Type B pancreatic cell (in vitro differentiated cells): ENCODE results near the gene TSC22D3. TPM values are rescaled to one million over a fixed set of nuclear protein-coding genes. Genes with fewer than 3 reads are reported as not detected.

ENCODE experiments used
- DNase-seq: peaks from one replicate; pipeline ENCODE4 v3.0.0; 2021; ENCODE audit warnings: mixed read lengths; ENCODE audit not compliant: unreplicated experiment; ENCODE audit errors: extremely low spot score
- H3K27ac Mint-ChIP-seq: 2 replicates; pipeline ENCODE4 v1.8.0; 2021; ENCODE audit warnings: mild to moderate bottlenecking, mixed read lengths
- H3K27me3 Mint-ChIP-seq: 2 replicates; pipeline ENCODE4 v1.8.0; 2021; ENCODE audit warnings: mixed read lengths
- H3K36me3 Mint-ChIP-seq: 2 replicates; pipeline ENCODE4 v1.8.0; 2021; ENCODE audit warnings: mixed read lengths
- H3K4me1 Mint-ChIP-seq: one replicate; pipeline ENCODE4 v1.8.0; 2021; ENCODE audit warnings: mixed read lengths; ENCODE audit not compliant: unreplicated experiment
- H3K4me3 Mint-ChIP-seq: 2 replicates; pipeline ENCODE4 v1.8.0; 2021; ENCODE audit warnings: mild to moderate bottlenecking, mixed read lengths
- H3K9me3 Mint-ChIP-seq: 2 replicates; pipeline ENCODE4 v1.8.0; 2021; ENCODE audit warnings: mixed read lengths
- CTCF ChIP-seq: fragments of 200-600 bp; sonication (generic); conservative IDR thresholded peaks from 2 replicates; pipeline ENCODE4 v1.5.0; 2021; ENCODE audit warnings: antibody characterized with exemption, mild to moderate bottlenecking
- total RNA-seq: library from RNA; stranded (reverse); gene quantifications from 2 replicates; pipeline ENCODE4 v1.2.1, GENCODE V29; 2021; ENCODE audit warnings: low replicate concordance

TSC22D3 gene
- total RNA-seq, 1 donor from 2014 or later: 34.2 TPM

DNA sequence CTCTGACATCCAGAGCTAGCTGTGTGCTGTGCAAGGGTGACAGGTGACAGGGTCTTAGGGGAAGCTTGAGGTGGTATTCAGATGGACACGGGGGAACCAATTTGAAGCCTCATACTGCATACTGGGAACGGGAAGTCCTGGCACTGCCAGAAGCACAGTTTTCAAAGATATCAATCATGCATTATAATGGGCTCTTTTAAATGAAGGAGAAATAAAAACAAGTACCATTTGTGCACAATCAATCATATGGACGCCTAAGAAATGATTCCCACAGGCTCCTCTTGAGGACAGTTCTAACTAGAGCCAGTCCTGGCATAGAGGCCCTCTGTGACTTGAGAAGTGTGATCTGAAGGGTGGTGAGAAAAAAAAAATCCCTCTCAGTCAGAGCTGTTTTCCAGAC is 50.9 kb downstream of the TSC22D3 start:
- DNase-seq: no peak
- TF ChIP-seq CTCF: no peak
- H3K27ac Mint-ChIP-seq: no peak overlapping the region
- no peak overlapping the region for H3K4me3 Mint-ChIP-seq
- H3K4me1 Mint-ChIP-seq: peaks cover 17% of the 10 kb centered on the region
- peaks cover 4% of the 10 kb centered on the region for H3K9me3 Mint-ChIP-seq
- H3K27me3 Mint-ChIP-seq: no peaks in the 10 kb centered on the region
- H3K36me3 Mint-ChIP-seq: no peaks in the 10 kb centered on the region

DNA sequence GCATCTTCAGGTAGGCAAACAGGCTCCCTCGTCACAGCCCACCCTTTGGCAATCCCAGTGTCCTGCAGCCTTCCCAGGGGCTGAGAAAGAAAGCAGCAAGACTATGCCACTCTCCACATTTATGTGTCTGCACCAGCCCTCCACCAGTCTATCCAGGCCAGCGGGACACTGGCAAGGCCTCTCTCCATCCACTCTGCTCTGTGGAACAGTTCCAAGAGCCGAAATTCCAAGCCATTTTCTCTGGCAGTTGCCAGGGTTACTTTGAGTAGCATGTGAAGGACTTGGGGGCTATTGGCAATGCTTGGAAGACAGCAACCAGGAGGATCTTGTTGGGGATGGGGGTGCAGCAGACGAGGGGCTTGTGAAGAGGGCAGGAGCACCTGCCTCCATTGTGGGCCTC is 52.1 kb downstream of the TSC22D3 start:
- no peaks in the 10 kb centered on the region for H3K36me3 Mint-ChIP-seq
- DNase-seq: no peak
- no peak overlapping the region for H3K4me3 Mint-ChIP-seq
- TF ChIP-seq CTCF: no peak
- H3K27ac Mint-ChIP-seq: no peak overlapping the region
- peaks cover 11% of the 10 kb centered on the region for H3K4me1 Mint-ChIP-seq
- no peaks in the 10 kb centered on the region for H3K27me3 Mint-ChIP-seq
- peaks cover 4% of the 10 kb centered on the region for H3K9me3 Mint-ChIP-seq

DNA sequence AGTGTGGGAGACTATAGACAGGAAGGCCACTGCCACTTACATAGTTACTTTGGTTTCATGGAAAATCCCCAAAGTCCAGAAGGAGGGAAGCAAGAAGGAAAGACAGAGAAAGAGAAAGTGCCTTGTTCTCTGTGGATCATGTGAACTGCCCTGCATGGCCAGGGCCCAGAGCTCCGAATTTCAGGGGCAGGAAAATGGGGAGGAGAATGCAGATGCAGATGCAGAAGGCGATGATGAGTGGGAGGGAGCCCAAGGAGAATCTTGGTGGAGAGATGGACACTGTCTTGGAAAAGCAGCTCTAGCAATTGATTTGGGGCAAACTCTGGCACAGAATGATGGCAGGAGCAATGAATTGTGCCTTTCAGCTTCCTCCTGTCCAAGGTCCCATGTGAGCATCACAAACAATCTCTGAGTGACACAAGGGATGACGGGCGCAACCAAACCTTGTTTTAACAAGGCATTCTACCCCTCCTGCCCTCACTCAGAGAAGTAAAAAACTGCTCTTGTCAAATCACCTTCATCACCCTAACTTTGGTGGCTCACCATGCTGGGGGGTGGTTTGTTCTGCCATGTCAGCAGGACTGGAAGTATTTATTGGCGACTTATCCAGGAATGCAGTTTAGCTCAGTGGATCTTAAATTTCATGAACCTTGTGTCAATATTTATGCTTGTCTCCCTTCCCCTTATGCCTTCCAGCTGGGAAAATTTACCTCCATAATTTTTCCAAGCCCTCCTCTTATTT is 53.5 kb downstream of the TSC22D3 start:
- TF ChIP-seq CTCF: no peak
- H3K27ac Mint-ChIP-seq: no peak overlapping the region
- no peaks in the 10 kb centered on the region for H3K9me3 Mint-ChIP-seq
- H3K27me3 Mint-ChIP-seq: no peaks in the 10 kb centered on the region
- peaks cover 9% of the 10 kb centered on the region for H3K4me1 Mint-ChIP-seq
- no peak overlapping the region for H3K4me3 Mint-ChIP-seq
- no peaks in the 10 kb centered on the region for H3K36me3 Mint-ChIP-seq
- no peak for DNase-seq

GRCh38 chrX:107721318-107721717 is 54.3 kb downstream of the TSC22D3 start:
- no peak overlapping the region for H3K27ac Mint-ChIP-seq
- TF ChIP-seq CTCF: no peak
- H3K4me1 Mint-ChIP-seq: peaks cover 9% of the 10 kb centered on the region

GRCh38 chrX:107718156-107718621 is 57.4 kb downstream of the TSC22D3 start:
- Mint-ChIP-seq H3K4me1 (peaks cover 15% of the 10 kb centered on the region), H3K4me3 (peak overlapping the region; percentile 24)

More at GRCh38 chrX:107721318-107721717, 54.3 kb downstream of the TSC22D3 start:
- Mint-ChIP-seq H3K36me3 (no peaks in the 10 kb centered on the region), H3K4me3 (no peak overlapping the region), H3K27me3 (no peaks in the 10 kb centered on the region), H3K9me3 (no peaks in the 10 kb centered on the region)
- DNase-seq: no peak

More at GRCh38 chrX:107718156-107718621, 57.4 kb downstream of the TSC22D3 start:
- DNase-seq: no peak
- Mint-ChIP-seq H3K9me3 (no peaks in the 10 kb centered on the region), H3K27me3 (no peaks in the 10 kb centered on the region), H3K27ac (peak overlapping the region; percentile 13), H3K36me3 (peaks cover 6% of the 10 kb centered on the region)
- peak; percentile 80 for TF ChIP-seq CTCF
